Activated T-cell treated with anti-CD3 and anti-CD28 coated beads, Interleukin-2, amount 50 U/mL, for 4 hours (primary cell): ENCODE data around the gene SREBF2. TPM values are rescaled to one million over a fixed set of nuclear protein-coding genes. Genes with fewer than 3 reads are reported as not detected.

ENCODE experiments used
- ATAC-seq, 2 donors: fragments of 200-7000 bp; cut with Tn5 transposase; one replicate each; pipeline ENCODE4 v1.10.0; 2021
- DNase-seq: peaks from one replicate; pipeline ENCODE4 v3.0.0-alpha.2; 2020
- H3K27me3 Mint-ChIP-seq: one replicate; pipeline ENCODE4 v1.8.0; 2021; ENCODE audit warnings: low read depth, mixed read lengths
- H3K36me3 Mint-ChIP-seq: one replicate; pipeline ENCODE4 v1.8.0; 2022; ENCODE audit warnings: mixed read lengths; ENCODE audit not compliant: insufficient read depth
- H3K4me1 Mint-ChIP-seq: one replicate; pipeline ENCODE4 v1.8.0; 2021; ENCODE audit warnings: low read depth, mixed read lengths
- H3K4me3 Mint-ChIP-seq: one replicate; pipeline ENCODE4 v1.8.0; 2021; ENCODE audit warnings: mild to moderate bottlenecking, moderate library complexity, mixed read lengths
- H3K9me3 Mint-ChIP-seq: one replicate; pipeline ENCODE4 v1.8.0; 2021; ENCODE audit warnings: mixed read lengths
- total RNA-seq, 3 donors: library from RNA; stranded (reverse); gene quantifications; one replicate each; pipeline ENCODE4 v1.2.1, GENCODE V29; 2021

The SREBF2 gene
- total RNA-seq, 3 donors from 2014 or later, result 123 to 178 (median 155) TPM

DNA sequence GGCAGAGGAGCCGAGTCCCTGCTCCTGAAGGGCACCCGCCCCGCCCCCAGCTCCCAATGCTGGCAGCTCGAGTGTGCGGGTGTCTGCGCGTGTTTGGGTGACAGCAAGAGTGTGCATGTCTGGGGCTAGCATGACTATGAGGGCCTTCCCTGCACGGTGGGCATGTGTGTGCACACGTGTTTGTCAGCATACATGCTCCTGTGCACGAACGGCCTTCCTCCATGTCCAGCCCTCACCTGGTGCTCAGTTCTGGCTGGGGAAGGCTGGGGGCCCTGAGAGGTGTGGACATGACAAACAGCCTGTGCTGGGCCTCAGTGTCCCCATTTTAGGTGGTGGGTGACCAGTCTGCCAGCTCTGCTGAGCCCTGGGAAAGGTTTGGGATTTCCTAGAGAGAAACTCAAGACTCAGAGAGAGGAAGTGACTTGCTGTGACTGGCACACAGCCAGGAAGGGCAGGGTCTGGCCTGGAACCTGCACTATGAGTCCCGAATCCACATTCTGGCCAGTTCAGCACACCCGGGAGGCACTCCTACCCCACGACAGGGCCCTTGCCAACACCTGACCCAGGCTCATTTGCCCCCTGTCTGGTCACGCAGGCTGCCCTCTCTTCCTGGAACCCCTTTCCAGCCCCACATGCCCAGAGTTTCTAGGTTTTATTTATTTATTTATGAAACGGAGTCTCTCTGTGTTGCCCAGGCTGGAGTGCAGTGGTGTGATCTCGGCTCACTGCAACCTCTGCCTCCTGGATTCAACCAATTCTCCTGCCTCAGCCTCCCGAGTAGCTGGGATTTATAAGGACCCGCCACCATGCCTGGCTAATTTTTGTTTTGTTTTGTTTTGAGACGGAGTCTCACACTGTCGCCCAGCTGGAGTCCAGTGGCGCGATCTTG, 85.2 kb downstream of the SREBF2 start:
- no peaks in the 10 kb centered on the region for H3K9me3 Mint-ChIP-seq
- DNase-seq, result no peak
- peaks cover 24% of the 10 kb centered on the region for H3K4me1 Mint-ChIP-seq
- H3K36me3 Mint-ChIP-seq, result no peaks in the 10 kb centered on the region
- peaks cover 20% of the 10 kb centered on the region for H3K27me3 Mint-ChIP-seq
- ATAC-seq, result no peak
- peak overlapping the region; percentile 56 for H3K4me3 Mint-ChIP-seq

DNA sequence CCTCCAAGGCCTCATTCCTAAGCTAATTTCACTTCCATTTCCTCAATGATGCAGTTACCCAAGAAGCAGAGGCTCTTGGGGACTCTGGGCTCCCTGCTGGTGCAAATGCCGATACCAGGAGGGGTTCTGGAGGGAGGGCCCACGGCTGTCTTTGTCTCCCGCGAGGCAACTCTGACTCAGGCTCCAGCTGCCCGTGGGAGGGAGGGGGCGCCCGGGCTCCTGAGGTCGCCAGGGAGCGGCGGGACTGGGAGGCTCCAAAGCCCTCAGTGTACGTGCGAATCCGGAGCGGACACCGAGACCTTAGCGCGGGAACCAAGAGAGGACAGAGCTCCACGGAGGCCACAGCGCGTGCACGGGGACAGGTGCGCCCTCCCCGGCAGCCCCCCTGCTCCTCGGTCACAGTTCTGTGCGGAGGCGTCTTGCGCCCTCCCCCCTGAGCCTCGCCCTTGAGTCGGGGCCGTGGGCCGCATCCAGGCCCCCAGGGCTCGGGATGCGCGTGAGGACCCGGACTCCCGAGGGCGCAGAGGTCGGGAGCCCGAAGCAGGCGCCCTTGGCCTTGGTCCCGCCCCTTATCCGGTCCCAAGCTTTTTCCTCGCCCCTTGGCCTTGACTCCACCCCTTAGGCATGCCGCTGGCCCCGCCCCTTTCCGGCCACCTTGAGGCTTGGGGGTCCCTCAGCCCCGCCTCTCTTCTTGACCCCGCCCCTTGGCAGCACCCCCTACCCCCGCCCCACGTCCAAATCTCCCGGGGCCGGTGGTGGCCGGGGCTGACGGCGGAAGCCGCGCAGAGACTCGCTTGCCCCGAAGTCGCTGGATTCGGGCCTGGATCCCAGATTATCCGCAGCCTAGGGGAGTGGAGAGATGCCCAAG, 86.7 kb downstream of the SREBF2 start:
- peak; percentile 31 to 37 for ATAC-seq
- Mint-ChIP-seq H3K9me3 (no peaks in the 10 kb centered on the region), H3K4me3 (peak overlapping the region; percentile 65), H3K27me3 (peaks cover 16% of the 10 kb centered on the region), H3K4me1 (peaks cover 24% of the 10 kb centered on the region), H3K36me3 (no peaks in the 10 kb centered on the region)
- DNase-seq, result peak; percentile 59

DNA sequence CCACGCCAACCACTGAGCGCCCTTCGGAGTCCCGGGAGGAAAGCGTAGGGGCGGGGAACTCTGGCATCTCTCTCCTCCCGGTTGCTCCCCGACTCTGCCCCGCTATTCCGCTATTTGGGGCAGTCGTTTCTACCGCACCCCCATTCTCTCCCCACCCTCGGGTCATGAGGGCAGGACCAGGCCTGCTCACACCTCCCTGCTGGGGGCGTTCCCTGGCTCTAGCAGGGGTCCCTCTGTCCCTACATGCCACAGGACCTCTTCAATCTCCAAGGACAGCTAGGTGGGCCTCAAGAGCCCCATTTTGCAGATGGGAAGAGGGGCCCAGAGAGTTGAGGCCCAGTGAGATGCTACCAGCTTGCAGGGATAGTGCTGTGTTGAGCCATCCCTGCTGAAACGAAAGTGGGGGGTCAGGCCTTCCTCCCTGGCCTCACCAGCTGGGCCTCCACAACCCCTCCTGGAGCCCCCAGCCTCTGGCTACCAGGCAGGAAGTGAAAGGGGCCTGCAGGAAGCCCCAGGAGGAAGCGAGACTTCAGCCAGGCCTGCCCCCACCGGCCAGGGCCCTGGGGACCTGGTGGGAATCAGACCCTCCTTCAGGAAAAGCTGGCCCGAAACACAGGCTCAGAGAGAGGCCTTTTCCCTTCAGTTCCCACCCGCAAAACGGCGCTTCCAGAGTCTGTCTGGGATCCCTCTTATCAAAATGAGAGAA, 87.5 kb downstream of the SREBF2 start:
- peaks cover 2% of the 10 kb centered on the region for H3K36me3 Mint-ChIP-seq
- DNase-seq (no peak), ATAC-seq (no peak)
- peaks cover 15% of the 10 kb centered on the region for H3K27me3 Mint-ChIP-seq
- H3K9me3 Mint-ChIP-seq, result no peaks in the 10 kb centered on the region
- peaks cover 26% of the 10 kb centered on the region for H3K4me1 Mint-ChIP-seq
- peak overlapping the region; percentile 49 for H3K4me3 Mint-ChIP-seq

DNA sequence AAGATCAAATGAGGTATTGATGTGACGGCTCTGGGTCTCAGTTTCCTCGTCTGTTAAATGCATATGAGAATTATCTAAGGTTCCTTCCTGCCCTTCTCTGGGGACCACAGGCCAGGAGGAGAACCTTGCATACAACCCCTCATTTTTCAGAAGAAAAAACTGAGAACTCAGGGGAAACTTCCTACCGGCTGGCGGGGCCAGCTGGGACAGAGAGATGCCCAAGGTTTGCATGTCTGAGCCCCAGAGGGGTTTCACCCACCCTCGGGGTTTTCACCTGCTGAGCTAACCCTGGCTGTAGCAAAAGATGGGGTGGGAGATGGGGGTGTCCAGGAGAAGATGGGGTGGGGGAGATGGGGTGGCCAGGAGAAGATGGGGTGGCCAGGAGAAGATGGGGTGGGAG, 89.4 kb downstream of the SREBF2 start:
- H3K9me3 Mint-ChIP-seq, result no peaks in the 10 kb centered on the region
- peaks cover 2% of the 10 kb centered on the region for H3K36me3 Mint-ChIP-seq
- H3K4me3 Mint-ChIP-seq, result no peak overlapping the region
- DNase-seq (no peak), ATAC-seq (no peak)
- H3K4me1 Mint-ChIP-seq, result peaks cover 25% of the 10 kb centered on the region
- H3K27me3 Mint-ChIP-seq, result peaks cover 4% of the 10 kb centered on the region

DNA sequence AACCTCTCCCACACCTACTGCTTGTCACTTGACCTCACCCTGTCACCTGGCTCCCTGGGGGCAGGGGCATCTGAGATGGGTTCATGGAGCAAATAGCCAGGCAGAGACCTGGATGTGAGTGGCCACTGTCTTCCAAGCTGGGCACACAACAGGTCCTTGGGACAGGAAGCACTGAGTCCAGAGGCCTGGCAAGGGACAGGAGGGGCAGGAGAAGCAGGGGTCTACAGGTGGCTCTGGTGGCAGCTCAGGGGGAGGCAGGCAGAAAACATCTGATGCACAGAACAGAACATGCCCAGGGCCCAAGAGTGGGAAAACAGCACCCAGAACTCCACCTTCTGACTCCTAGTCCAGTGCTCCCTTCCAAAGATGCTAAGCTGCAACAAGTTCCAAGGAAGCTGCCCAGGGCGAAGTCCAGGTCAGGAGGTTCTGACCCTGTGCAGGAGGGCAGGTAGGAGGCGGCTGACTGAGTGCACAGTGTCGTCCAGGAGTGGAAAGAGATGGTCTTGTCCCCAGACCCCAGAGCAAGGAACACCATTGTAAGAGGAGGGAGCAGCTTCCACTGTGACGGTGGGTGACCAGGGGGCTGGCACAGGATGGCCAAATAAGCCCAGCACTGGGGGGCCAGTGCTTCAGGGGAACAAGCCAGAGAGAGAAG, 90.2 kb downstream of the SREBF2 start:
- Mint-ChIP-seq H3K27me3 (peaks cover 4% of the 10 kb centered on the region), H3K4me3 (no peak overlapping the region), H3K4me1 (peaks cover 26% of the 10 kb centered on the region), H3K36me3 (peaks cover 2% of the 10 kb centered on the region), H3K9me3 (no peaks in the 10 kb centered on the region)
- no peak for ATAC-seq
- no peak for DNase-seq

DNA sequence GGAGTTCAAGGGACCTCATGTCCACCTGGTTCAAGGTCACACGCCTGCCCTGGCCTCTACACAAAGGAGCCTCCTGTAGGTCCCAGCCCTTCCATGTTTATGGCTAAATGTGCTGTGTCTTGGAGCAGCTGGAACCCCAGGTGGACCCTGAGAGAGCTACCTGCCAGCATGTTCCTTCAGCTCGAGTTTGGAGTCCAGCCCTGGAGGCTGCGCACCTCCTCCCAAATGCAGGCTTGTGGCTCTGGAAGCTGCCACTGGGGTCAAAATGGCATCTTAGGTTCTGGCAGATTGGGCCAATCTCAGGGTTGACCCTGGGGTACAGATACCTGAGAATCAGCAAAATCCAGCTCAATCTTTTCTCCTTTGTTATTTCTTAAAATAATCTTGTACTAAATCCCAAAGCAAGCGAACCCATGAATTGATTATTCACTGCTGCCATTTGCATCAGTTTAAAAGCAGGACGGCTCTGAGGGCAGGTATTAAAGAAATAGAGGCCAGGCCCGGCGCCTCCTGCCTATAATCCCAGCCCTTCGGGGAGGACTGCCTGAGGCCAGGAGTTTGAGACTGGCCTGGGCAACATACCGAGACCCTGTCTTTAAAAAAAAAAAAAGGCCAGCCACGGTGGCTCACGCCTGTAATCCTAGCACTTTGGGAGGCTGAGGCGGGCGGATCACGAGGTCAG, 90.8 kb downstream of the SREBF2 start:
- Mint-ChIP-seq H3K4me3 (no peak overlapping the region), H3K4me1 (peaks cover 28% of the 10 kb centered on the region), H3K36me3 (peaks cover 2% of the 10 kb centered on the region), H3K27me3 (peaks cover 4% of the 10 kb centered on the region), H3K9me3 (no peaks in the 10 kb centered on the region)
- DNase-seq, result no peak
- no peak for ATAC-seq

DNA sequence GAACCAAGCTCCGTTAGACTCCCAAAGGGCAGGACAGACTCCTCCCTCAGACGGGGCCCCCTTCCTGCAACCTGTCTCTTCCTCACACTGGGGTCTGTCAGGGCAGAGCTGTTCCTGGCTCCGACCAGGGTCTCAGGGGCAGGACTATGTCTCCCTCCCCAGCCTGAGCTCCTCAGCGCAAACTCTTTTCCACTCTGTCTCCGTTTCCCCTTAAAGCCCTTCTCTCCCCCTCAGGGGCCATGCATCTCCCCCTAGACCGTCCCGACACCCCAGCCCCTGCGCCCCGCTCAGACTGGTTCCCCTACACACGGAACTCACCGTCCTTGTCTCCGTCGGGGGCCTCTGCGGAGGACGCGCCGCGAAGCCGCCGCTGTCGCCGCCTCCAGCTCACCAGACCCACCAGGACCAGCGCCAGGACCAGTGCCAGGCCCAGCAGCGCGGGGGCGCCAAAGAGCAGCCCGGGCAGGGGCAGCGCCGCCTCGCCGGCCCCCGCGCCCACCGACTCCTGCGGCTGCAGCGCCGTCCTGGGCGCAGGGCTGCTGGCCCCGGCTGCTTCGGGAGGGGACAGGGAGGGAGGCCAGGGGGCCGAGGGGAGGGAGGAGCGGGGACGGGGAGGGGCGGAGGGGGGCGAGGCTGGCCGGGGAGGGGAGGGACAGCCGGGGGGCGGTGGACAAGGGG, 93.0 kb downstream of the SREBF2 start:
- Mint-ChIP-seq H3K4me3 (peak overlapping the region; percentile 82), H3K9me3 (no peaks in the 10 kb centered on the region), H3K27me3 (peaks cover 4% of the 10 kb centered on the region), H3K4me1 (peaks cover 24% of the 10 kb centered on the region), H3K36me3 (peaks cover 2% of the 10 kb centered on the region)
- peak; percentile 76 for DNase-seq
- ATAC-seq, result peak; percentile 86 to 90

DNA sequence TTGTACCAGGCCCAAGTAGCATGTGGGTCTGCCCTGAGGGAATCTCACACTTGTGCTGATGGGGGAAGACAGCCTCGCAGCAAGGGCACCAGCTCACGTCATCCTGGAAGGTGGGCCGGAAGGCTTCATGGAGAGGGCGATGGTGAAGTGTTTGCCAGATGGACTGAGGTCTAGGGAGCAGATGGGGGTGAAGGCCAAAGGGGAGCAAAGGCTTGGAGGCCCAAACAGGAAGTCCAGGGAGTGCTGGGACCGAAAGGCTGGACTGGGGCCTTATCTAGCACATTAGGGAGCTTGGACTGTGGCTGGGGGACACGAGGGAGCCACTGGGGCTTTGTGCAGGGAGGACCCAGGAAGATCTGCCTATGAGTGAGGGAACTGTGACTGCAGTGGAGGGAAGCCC, 94.9 kb downstream of the SREBF2 start:
- Mint-ChIP-seq H3K27me3 (peaks cover 4% of the 10 kb centered on the region), H3K4me3 (peak overlapping the region; percentile 74), H3K36me3 (peaks cover 2% of the 10 kb centered on the region), H3K4me1 (peaks cover 27% of the 10 kb centered on the region), H3K9me3 (no peaks in the 10 kb centered on the region)
- DNase-seq (no peak), ATAC-seq (no peak)

DNA sequence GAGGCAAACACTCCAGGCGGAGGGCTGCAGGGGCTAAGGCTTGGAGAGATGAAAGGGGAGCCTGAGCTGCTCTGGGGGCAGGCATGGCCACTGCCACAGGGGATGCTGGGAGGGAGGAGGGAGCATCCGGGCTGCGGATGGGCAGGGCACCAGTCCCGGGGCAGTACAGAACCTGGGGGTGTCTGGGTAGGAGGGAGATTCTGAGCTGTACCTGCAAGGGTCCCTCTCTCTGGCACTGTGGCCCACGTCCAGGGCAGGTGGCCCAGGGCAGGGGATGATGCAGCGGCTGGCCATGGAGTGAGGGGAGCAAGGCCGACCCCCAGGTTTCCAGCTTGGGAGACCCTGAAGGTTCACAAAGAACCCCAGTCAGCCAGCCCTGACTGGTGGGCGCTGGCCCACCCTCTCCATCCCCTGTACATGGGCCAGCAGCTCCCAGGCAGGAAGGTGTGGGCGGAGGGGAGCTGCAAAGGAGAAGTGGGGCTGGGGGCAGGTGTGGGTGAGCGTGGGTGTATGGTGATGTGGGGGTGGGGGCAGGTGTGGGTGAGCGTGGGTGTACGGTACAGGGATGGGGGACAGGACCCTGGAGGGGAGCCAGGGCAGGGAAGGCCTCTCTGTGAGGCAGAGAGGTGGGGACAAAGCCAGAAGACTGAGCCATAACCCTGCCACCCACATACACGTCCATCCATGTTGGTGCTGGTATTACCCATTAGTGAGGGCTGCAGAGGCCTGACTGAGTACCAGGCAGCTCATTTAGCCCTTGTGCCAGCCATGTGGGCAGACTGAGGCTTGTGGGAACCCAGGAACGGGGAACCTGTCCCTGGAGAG, 95.9 kb downstream of the SREBF2 start:
- DNase-seq (no peak), ATAC-seq (no peak)
- Mint-ChIP-seq H3K27me3 (peaks cover 4% of the 10 kb centered on the region), H3K36me3 (peaks cover 2% of the 10 kb centered on the region), H3K9me3 (no peaks in the 10 kb centered on the region), H3K4me1 (peaks cover 27% of the 10 kb centered on the region), H3K4me3 (no peak overlapping the region)

DNA sequence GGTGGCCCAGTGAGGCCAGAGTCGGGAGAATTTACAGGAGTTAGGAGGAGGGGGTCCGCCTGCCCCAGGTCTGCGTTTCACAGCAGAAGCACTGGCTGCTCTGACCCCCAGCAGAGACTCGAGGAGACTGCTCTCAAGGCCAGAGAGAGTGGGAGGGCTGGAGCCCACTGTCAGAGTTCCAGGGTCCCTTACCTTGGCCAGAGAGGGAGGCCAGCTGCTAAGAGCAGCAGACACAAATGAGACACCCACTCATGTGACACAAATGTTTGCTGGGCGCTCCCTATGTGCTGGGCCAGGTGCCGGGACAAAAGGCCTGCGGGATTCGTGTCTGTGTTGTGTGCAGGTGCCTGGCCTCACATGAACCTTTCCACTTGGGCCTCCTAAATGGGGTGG, 96.5 kb downstream of the SREBF2 start:
- no peak overlapping the region for H3K4me3 Mint-ChIP-seq
- no peaks in the 10 kb centered on the region for H3K9me3 Mint-ChIP-seq
- DNase-seq, result no peak
- H3K36me3 Mint-ChIP-seq, result peaks cover 2% of the 10 kb centered on the region
- H3K27me3 Mint-ChIP-seq, result peaks cover 4% of the 10 kb centered on the region
- no peak for ATAC-seq
- H3K4me1 Mint-ChIP-seq, result peaks cover 27% of the 10 kb centered on the region

DNA sequence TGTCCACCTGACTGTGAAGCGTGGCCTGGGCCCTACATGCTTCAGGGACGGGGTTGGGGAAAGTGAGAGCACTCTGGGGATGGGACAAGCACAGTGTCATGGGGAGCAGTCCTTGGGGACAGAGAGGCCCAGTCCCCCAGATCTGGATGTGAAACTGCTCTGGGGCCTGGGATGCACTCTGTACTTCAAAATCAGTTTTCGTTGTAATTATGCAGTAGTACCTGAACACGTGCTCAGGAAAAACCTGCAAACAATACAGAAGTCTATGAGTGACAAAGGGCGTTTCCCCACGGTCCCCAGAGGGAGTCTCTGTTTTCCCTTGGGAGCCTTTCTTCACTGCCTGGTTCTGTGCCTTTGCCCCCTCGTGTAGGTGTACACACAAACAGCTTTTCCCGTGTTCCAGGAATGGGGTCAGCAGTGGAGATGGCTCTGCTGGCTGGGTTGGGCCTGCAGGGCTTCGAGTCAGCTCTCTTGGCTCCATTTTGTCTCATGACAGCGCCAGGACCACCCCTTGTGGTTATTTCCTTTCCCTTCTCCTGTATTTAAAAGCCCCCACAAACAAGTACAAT, 98.9 kb downstream of the SREBF2 start:
- no peaks in the 10 kb centered on the region for H3K36me3 Mint-ChIP-seq
- no peak overlapping the region for H3K4me3 Mint-ChIP-seq
- DNase-seq, result no peak
- no peaks in the 10 kb centered on the region for H3K27me3 Mint-ChIP-seq
- H3K9me3 Mint-ChIP-seq, result no peaks in the 10 kb centered on the region
- ATAC-seq, result no peak
- peaks cover 27% of the 10 kb centered on the region for H3K4me1 Mint-ChIP-seq

DNA sequence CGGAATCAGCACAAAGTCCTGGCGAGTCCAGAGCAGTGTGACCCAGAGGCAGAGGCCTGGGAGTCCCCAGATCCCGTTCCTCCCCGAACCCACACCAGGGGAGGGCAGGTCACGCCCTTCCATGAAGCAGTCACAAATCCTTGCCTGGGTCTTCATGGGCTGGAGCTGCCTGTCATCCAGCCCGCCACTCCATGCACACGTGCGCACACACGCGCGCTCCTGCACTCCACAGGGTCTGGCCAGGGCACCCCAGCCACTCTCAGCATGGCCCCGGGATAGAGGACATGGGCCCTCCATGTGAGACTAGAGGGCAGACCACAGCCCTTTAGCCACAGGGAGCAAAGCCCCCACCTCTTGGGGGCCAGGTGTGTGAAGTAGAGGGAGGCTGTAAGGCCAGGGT, 99.4 kb downstream of the SREBF2 start:
- DNase-seq (no peak), ATAC-seq (no peak)
- H3K4me1 Mint-ChIP-seq, result peaks cover 28% of the 10 kb centered on the region
- H3K4me3 Mint-ChIP-seq, result no peak overlapping the region
- H3K27me3 Mint-ChIP-seq, result no peaks in the 10 kb centered on the region
- H3K36me3 Mint-ChIP-seq, result no peaks in the 10 kb centered on the region
- H3K9me3 Mint-ChIP-seq, result no peaks in the 10 kb centered on the region
